Breast epithelium (tissue), 3 donors: ENCODE measurements around the gene RNF220.

Experiments
- CTCF ChIP-seq, 3 donors: fragments of 450-650 bp; IDR thresholded peaks; one replicate each; pipeline ENCODE4 v1.5.1; 2016 to 2017; ENCODE audit warnings: antibody characterized with exemption in 3 of 3, mild to moderate bottlenecking in 3 of 3, moderate library complexity in 3 of 3
- POLR2A ChIP-seq: fragments of 450-650 bp; IDR thresholded peaks from one replicate; pipeline ENCODE4 v1.6.1; 2016; ENCODE audit warnings: antibody characterized with exemption, mild to moderate bottlenecking, moderate library complexity
- POLR2AphosphoS5 ChIP-seq, 3 donors: sonication (generic); formaldehyde crosslinking; IDR thresholded peaks; one replicate each; pipeline ENCODE4 v1.6.1; 2017; ENCODE audit warnings: antibody characterized with exemption in 3 of 3

- TF ChIP-seq CTCF (IDR thresholded peaks at IDR 0.05) (no peak), POLR2A (no peak), POLR2AphosphoS5 (IDR thresholded peaks at IDR 0.05) (no peak)
Observed at GRCh38 chr1:44361478-44361877, 43.6 kb upstream of the RNF220 start.
